ENCODE results near the gene ZNF507.

ZNF507 gene

DNA sequence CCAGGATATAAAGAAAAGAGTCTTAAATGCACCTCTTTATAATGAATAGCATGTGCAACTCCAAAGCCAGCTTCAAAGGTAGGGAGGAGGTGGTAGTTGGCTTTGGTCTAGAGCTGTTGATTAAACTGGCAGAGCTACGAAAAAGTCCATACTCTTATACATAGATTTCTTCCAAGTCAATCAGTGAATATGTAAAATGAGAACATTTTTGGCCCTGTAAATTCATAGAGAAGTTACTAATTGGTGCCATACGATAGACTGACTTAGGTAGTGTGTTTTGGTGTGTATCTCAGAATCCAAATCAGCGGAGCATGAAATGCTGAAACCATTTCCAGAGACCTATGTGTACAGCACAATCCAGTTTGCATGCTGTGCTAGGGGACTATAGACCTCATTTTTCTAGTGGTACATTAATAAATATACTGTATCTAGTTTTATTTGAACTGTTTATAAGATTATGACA lies 43.0 kb downstream of the ZNF507 start:
- H3K36me3 Mint-ChIP-seq (ENCODE audit: low read depth), result peaks cover 10% of the 10 kb centered on the region
- H3K27me3 Mint-ChIP-seq (ENCODE audit: low read depth, poor library complexity), result peaks cover 3% of the 10 kb centered on the region
- H3K4me3 Mint-ChIP-seq, result no peak overlapping the region
- peak overlapping the region; percentile 71 for H3K27ac Mint-ChIP-seq
- H3K4me1 Mint-ChIP-seq, result peaks cover 7% of the 10 kb centered on the region
- no peaks in the 10 kb centered on the region for H3K9me3 Mint-ChIP-seq
- TF ChIP-seq CTCF (IDR thresholded peaks at IDR 0.05), result no peak
- no peak for DNase-seq

DNA sequence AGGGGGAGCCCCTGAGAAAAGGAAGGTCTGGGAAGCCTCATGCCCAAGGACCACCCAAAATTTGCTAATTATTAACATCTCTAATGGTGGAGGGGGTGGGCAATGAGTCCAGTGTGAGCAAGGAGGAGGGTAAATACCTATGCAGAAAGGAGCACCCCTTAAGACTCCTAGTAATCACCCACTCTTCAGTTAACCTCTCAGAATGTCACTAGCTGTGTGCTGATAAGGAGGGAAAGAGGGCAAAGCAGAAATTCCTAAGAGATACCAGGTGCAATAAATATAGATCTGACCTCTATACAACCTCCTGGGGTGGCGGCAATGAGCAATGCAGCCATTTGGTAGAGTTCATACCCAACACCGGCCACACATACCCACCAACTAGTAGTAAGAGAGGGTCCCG lies 47.5 kb downstream of the ZNF507 start:
- no peak for DNase-seq
- peaks cover 12% of the 10 kb centered on the region for H3K36me3 Mint-ChIP-seq (ENCODE audit: low read depth)
- H3K9me3 Mint-ChIP-seq, result no peaks in the 10 kb centered on the region
- peak overlapping the region; percentile 64 for H3K27ac Mint-ChIP-seq
- peaks cover 3% of the 10 kb centered on the region for H3K27me3 Mint-ChIP-seq (ENCODE audit: low read depth, poor library complexity)
- H3K4me1 Mint-ChIP-seq, result peaks cover 10% of the 10 kb centered on the region
- H3K4me3 Mint-ChIP-seq, result no peak overlapping the region
- TF ChIP-seq CTCF (IDR thresholded peaks at IDR 0.05), result no peak

DNA sequence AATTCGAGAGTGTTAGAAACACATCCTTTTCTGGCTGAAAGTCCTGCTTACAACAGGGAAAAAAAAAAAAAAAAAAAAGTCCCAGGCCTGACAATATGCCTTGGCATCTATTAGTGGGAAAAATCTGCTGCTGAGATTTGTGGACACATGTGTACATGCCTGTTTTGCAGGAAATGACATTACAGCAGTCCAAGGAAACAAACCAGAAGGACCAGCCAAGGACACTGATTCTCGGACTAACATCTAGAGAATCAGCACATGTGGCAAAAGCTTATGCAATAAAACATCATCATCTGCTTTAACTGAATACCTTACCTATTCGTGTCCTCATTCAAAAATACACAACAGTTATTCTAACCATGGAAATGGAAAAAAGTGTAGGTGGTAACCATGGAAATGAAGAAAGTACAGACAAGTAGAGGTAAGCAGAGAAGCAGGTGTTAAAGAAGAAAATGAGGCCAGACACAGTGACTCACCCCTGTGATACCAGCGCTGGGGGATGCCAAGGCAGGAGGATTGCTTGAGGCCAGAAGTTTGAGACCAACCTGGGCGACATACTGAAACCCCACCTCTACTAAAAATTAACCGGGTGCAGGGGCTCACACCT lies 50.7 kb downstream of the ZNF507 start:
- no peak for DNase-seq
- H3K36me3 Mint-ChIP-seq (ENCODE audit: low read depth), result peaks cover 16% of the 10 kb centered on the region
- no peaks in the 10 kb centered on the region for H3K27me3 Mint-ChIP-seq (ENCODE audit: low read depth, poor library complexity)
- peak overlapping the region; percentile 39 for H3K27ac Mint-ChIP-seq
- no peak for TF ChIP-seq CTCF (IDR thresholded peaks at IDR 0.05)
- no peaks in the 10 kb centered on the region for H3K9me3 Mint-ChIP-seq
- peaks cover 5% of the 10 kb centered on the region for H3K4me1 Mint-ChIP-seq
- no peak overlapping the region for H3K4me3 Mint-ChIP-seq

- no peaks in the 10 kb centered on the region for H3K9me3 Mint-ChIP-seq
- peaks cover 16% of the 10 kb centered on the region for H3K36me3 Mint-ChIP-seq (ENCODE audit: low read depth)
- no peak overlapping the region for H3K4me3 Mint-ChIP-seq
- H3K27ac Mint-ChIP-seq, result peak overlapping the region; percentile 50
- no peak for TF ChIP-seq CTCF (IDR thresholded peaks at IDR 0.05)
- H3K4me1 Mint-ChIP-seq, result peaks cover 12% of the 10 kb centered on the region
- no peak for DNase-seq
- H3K27me3 Mint-ChIP-seq (ENCODE audit: low read depth, poor library complexity), result no peaks in the 10 kb centered on the region
Measured at GRCh38 chr19:32397671-32398101, 52.3 kb downstream of the ZNF507 start.

GRCh38 chr19:32401992-32402391 lies 56.6 kb downstream of the ZNF507 start:
- H3K4me1 Mint-ChIP-seq, result peaks cover 38% of the 10 kb centered on the region
- DNase-seq, result no peak
- no peaks in the 10 kb centered on the region for H3K27me3 Mint-ChIP-seq (ENCODE audit: low read depth, poor library complexity)
- TF ChIP-seq CTCF (IDR thresholded peaks at IDR 0.05), result no peak
- H3K27ac Mint-ChIP-seq, result peak overlapping the region; percentile 87
- peak overlapping the region; percentile 13 for H3K4me3 Mint-ChIP-seq
- H3K9me3 Mint-ChIP-seq, result no peaks in the 10 kb centered on the region
- peaks cover 4% of the 10 kb centered on the region for H3K36me3 Mint-ChIP-seq (ENCODE audit: low read depth)
